ENCODE results near the gene HCFC1.
"Not testable (repeated sequence)": the region's sequence is repeated elsewhere in the genome, so short reads cannot be mapped to it uniquely, and the experiment has no call there.

Gene HCFC1

DNA sequence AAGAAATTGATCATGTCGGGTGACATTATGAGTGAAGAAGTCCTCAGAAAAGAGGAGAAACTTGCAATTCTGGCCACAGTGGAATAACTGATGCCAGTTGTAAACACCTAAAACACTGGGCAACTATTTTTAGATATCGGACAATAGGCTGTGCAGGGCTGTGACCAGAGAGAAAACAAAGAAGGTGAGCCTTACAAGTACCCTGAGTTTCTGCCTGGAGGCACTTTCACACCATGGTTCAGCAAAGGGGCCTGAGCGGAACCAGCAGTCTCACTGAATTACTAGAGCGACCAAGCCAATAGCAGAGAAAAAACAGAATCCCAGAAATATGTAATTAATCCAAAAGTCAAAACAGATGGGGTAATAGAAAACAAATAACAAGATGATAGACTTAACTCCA is 36.9 kb upstream of the HCFC1 start:
- DNase-seq (ENCODE audit: low spot score): no peak

DNA sequence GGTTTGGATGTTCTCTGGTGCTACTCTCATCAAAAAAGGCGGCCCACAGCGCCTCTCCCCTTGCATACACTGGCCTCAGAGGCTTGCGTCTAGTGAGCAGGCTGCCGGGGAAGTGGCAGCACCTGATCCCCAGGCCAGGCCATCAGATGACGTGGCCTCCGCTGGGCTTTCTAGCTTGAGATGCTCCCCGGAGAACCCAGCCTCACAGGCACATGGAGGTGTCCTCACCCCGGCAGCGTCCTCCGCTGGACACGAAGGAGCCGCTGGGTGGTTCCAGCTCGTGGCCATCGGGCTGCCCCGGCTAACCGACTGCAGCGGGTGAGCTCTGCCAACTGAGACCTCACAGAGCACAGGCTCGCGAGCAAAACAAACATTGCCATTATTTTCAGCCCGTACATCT is 35.3 kb upstream of the HCFC1 start:
- no peak for DNase-seq (ENCODE audit: low spot score)

DNA sequence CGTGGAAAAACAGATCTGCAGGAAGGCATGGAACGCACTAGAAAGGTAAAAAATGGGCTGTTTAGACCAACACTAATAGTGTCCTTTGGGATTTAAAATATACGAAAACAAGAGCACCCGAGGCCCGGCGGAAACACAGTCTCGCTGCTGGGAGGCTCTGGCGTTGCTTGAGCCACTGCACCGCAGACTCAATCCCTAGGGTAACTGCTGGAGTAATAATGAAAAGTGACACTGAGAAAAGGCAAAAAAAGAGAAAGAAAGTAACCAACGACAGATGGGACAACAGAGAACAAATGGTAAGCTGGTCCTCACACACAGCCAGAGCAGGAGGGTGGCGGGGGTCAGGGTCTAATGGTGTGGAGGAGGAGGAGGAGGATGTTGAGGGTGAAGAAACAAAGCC is 32.7 kb upstream of the HCFC1 start:
- DNase-seq (ENCODE audit: low spot score): no peak

DNA sequence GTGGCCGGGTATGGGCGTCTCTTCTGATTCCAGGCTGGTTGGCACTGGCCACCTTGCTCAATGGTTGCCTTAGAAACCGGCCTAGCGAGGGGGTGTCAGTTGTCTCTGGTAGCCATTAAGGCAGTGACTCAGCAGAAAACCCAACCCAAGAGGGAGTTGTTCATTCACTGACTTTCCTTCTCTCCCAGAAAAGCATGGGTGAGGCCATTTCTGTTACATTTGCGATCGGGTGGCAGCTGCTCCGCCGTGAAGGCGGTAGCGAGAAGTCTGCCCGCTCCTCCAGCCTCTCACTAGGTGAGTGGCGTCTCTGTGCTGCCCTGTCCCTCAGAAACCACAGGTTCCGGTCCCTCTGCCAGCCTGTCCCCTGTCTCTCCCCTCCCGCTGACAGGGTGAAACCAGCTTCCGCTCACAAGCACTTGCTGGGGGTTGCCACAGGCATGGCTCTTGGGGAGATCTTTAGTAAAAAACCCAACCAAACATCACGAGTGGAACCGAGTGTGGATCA is 30.6 kb upstream of the HCFC1 start:
- peak; percentile 61 for DNase-seq (ENCODE audit: low spot score)

DNA sequence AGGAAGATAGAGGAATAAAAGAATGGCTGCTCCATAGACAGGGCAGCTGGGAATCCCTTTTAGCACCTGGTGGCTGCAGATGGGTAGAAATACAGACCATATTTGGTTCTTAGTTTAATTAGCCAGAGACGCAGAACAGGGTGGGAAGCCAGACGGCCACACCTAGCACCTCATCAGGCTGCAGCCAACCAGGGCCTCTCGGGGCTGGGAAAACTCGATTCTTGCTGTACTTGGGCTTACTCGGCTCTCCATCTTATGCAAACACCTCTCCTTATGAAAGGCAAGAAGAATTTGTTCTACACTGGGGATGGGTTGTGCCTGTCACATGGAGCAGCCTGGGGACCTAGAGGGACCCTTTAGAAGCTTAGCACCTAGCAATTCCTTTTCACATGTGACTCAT is 28.4 kb upstream of the HCFC1 start:
- no peak for DNase-seq (ENCODE audit: low spot score)

DNA sequence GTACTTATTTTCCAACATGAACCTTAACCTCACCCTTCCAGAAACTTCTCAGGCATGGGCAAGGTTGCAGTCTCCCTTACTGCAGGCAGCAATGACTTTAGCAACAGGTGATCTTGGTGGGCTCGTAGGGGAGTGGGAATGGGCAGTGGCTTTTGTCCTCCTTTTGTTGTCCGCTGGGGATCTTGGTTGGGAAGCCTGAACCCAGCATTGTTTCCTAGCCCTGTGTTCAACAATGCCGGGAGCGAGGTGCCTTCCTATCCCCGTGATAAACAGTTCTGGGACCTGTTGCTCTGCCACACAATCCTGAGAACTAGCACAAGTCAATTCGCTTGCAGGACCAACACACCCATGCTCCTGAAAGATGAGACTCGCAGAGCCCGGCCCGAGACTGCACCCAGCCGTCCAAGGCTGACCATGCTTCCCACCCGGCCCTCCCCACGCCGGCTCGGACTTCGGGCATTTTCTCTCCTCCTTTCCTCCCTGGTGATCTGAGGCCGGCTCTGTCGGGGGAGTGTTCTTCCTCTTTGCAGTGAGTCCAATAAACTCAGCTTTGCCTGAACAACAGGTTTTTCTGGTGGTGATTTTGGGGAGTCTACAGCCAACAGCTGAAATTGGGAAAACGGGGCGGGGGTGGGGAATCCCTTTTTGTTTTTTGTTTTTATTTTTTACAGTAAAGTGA is 27.9 kb upstream of the HCFC1 start:
- DNase-seq (ENCODE audit: low spot score): no peak

DNA sequence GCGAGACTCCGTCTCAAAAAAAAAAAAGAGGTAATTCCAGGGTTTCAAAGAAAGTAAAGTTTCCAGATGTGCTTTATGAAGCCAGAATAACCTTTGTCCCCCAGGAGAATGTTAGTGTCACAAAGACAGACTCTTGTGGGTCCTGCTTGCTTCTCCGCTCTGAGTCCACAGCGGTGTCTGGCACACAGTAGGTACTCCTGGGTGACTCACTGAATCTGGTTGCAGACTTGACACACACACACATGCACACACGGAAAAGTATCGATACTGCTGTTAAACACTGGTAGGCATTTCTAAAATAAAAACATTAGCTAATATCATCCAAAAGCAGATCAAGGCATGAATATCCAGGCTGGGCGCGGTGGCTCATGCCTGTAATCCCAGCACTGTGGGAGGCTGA is 23.9 kb upstream of the HCFC1 start:
- no peak for DNase-seq (ENCODE audit: low spot score)

DNA sequence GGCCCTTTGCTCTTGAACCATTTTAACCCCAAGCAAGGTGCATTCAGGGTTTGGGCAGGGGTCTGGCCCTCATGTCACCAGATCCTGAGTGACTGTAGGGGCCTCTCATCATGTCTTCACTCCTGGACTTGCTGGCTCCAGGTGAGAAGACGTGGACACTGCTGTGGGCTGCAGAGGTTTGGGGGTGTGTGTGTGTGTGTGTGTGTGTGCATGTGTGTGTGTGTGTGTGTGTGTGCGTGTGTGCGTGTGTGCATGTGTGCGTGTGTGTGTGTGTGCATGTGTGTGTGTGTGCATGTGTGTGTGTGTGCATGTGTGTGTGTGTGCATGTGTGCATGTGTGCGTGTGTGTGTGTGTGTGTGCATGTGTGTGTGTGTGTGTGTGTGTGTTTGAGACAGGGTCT is 22.8 kb upstream of the HCFC1 start:
- DNase-seq (ENCODE audit: low spot score): not testable (repeated sequence)

DNA sequence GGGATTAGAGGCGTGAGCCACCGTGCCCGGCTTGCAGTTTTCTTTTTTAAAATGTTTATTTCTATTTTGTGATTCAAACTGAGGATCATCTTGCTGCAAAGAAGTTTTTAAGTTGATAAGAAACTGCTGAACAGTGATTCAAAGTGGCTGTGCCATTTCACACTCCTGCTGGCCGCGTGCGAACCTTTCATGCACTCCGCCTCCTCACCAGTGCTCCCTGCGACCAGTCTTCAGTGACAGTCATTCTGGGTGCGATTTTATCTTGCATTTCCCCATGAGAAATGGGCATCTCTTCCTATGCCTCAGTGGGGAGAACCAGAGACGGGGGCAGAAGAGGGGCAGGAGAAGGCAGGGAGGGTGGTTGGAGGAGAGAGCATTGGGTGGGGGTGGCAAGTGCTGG is 22.4 kb upstream of the HCFC1 start:
- DNase-seq (ENCODE audit: low spot score): no peak

DNA sequence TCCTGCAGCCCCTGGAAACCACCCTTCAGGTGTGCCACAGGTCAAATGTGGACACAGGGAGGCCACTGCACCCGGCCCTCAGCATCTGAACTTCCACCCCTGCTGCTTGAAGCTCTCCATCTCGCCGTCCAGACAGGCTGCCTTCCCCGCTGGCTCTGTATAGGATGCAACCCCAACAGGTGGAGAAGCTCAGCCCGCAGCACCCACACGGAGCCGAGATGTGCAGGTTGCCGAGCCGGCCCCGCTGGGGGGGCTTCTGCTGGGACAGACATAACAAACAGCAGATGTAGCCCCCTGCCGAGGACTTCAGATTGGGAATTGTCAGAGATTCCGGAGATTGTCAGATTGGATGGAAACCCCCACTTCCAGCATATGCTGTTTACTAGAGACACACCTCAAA is 21.5 kb upstream of the HCFC1 start:
- no peak for DNase-seq (ENCODE audit: low spot score)

DNA sequence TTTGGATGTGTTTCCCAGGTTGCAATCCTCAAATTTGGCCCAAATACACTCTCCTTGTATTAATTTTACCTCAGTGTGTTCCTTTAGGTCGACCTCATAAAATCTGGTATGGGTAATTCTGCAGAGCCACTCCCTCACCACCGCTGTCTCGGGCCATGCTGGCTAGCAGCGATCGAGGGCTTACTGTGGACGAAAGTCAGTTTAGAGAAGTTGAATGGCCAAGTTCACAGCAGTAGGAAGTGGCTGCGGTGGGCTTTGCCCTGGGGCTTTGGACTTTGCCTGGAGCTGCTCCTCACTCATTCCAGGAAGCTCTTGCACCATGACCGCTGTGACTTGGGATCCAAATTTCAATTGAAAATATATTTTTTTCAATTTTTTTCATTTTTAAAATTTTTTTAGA is 20.6 kb upstream of the HCFC1 start:
- DNase-seq (ENCODE audit: low spot score): no peak

DNA sequence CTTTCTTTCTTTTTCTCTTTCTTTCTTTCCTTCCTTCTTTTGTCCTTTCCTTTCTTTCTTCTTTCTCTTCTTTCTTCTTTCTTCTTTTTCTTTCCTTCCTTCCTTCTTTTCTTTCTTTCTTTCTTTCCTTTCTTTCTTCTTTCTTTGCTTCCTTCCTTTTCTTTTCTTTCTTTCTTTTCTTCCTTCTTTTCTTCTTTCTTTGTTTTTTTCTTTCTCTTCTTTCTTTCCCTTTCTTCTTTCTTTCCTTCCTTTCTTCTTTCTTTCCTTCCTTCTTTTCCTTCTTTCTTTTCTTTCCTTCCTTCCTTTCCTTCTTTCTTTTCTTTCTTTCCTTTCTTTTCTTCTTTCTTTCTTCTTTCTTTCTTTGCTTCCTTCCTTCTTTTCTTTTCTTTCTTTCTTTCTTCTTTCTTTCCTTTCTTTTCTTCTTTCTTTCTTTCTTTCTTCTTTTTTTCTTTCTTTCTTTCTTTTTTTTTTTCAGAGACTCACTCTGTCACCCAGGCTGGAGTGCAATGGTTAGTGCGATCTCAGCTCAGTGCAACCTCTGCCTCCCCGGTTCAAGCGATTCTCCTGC is 19.5 kb upstream of the HCFC1 start:
- no peak for DNase-seq (ENCODE audit: low spot score)

DNA sequence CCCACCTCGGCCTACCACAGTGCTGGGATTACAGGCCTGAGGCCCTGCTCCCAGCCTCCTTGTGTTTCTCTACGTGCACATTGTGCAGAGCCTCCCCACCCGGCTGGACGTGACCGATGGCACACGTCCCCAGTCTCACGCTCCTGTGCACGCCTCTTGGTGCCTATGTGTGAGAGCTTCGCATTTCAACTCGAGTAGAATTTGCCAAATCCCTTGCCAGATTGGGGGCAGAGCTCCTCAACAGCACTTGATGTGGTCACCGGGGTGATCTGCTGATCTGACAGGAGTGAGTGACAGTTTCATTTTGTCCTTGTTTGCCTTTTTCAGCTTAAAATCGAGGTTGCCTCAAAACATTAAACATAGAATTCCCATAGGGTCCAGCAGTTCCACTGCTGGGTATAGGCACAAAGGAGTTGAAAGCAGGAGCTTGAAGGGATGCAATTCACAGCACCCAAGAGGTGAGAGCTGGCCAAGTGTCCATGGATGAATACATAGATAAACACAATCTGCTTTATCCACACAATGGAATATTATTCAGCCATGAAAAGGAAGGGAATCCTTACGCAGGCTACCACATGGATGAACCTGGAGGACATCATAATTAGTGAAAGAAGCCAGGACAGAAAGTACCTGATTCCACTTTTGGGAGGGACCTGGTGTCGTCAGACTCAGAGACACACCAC is 18.5 kb upstream of the HCFC1 start:
- DNase-seq (ENCODE audit: low spot score): no peak

DNA sequence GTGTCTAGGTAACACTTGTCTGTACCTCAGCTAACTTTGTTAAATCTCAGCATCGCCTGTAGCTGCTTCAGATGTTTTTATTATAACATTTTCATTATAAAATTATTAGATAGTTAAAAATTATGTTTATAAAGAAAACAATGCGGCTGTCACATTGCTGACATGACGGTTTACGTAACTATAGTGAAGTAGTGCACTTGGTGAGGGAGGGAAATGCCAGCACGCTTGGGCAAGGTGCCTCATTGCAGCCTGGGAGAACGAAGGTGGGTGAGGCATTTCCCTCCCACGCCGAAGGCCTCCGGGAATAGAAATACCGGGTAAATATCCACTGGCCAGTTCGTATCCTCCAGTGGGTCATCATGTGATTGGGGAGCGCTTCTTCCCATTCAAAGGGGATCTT is 16.9 kb upstream of the HCFC1 start:
- no peak for DNase-seq (ENCODE audit: low spot score)

DNA sequence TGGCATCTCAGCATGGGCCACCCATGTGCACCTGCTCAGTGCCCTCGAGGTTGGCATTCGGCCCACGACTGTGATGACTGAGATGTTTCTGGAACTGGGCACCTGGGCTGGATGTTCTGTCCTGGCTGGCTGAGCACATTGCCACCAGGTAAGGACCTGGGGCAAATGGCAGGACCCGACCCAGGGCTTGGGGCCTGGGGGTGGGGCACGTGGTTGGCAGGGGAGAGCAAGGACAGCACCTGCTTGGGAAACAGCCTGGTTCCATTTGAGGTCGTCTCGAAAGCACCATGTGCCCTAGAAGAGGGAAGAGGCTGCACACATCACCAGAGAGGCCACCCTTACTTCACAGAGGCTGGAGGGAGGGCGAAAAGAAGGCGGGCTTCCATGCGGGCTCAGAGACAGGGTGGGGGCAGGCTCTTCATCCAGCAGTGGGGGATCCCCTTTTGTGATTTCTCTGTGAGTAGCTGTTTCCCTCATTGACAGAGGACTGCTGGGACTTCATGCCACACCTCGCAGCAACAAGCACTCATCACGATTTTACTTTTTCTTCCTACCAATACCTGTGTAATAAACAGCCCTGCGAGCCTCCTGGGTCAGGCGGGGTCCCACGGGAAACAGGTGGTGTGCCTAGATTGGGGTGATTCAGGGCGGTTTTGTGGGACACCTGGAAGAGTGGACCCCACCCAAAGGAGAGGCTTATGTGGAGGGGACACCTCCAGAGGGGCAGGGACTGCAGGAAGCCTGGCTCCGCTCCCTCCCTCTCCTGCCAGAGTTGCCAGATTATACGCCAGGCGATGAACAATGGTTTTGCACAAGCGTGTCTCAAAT is 12.9 kb upstream of the HCFC1 start:
- DNase-seq (ENCODE audit: low spot score): no peak

DNA sequence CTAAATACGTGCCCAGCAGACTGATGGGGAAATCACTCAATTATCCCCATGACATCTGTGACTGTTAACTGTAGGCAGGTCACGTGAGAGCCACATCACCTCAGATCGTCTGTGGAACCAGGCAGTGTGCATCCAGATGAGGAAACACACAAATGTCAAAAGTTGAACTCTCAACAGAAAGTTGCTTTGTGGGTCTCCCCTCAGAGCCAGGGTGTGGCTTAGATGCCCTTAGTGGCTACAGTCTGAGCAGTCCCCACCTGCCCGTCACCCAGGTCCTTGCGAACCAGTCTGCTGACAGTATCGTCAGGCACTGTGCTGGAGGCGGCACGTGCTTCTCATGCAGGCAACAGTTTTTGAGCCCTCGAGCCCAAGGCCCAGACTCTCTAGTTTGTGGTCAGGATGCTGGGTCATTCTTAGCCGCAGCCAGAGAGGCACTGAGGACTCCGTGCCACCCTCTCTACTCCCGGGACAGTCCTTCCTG is 11.7 kb upstream of the HCFC1 start:
- no peak for DNase-seq (ENCODE audit: low spot score)

DNA sequence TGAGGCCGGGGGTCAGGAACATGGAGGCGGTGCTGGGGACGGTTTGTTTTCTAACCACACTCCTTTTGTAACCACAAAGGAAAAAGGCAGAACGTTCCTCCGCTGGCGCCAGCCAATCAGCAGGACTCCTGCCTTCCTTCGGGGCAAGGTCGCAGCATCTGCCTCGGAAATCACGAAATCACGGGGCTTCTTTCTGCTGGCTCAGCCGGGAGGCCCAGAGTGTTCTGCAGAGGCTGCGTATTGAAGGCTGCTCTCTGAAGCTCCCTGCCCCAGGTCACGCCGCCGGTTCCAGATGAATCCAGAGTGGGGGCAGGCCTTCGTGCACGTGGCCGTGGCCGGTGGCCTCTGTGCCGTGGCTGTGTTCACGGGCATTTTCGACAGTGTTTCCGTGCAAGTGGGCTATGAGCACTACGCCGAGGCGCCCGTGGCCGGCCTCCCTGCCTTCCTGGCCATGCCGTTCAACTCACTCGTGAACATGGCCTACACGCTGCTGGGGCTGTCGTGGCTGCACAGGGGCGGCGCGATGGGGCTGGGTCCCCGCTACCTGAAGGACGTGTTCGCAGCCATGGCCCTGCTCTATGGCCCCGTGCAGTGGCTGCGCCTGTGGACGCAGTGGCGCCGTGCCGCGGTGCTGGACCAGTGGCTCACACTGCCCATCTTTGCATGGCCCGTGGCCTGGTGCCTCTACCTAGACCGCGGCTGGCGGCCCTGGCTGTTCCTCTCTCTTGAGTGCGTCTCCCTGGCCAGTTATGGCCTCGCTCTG is 10.3 kb upstream of the HCFC1 start:
- DNase-seq (ENCODE audit: low spot score): peak; percentile 62

DNA sequence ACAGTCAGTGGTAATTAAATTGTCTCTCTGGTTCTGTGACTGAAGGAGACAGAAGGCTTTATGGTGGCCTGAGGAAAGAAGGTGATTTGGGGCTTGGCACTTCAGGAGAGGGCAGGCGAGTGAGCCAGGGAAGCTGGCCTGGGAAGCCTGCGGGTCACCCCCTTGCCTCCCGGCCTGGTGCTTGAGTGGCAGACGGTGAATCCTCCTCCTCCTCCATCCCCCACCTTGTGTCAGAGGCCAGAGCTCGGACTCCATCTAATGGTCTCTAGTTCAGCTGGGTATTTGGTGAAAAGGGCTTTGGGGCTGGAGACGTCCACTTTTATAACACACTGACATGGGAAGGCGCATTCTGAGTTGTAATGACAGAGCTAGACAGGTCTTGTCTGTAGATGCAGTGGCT is 9.6 kb upstream of the HCFC1 start:
- no peak for DNase-seq (ENCODE audit: low spot score)

DNA sequence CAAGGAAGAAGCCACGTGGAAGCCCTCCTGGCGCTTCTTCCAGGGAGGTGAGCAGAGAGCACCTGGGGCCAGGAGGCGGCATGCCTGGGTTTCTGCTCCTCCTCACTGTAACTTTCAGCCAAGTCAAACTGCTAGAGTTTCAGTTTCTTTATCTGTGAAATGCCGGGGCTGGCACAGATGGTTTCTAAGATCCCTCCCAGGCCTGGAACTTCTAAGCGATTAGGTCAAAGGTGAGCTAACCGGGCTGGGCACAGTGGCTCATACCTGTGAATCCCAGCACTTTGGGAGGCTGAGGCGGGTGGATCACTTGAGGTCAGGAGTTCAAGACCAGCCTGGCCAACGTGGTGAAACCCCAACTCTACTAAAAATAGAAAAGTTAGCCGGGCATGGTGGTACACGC is 8.8 kb upstream of the HCFC1 start:
- DNase-seq (ENCODE audit: low spot score): not testable (repeated sequence)

DNA sequence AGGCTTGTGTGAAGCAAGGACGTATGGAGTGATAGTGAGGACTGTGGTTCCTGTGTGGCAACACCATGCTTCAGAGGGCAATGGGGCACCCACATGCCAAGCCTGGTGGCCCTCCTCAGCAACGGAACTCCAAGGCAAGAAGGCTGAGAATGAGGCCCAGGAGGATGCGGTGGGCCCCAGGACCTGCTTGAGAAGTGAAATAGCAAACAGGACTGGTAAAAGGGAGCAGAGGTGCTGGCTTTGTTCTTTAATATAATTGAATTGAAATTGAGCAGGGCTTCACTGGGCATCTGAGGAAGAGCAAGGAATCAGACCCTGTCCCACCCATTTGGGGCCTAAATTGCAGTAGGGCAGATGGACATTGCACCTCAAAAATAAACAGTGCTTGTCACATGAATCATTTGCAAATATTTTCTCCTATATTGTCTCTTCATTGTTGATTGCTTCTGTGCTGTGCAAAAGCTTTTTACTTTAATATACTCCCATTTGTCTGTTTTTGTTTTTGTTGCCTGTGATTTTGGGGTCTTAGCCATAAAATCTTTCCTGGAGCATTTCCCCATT is 3.2 kb upstream of the HCFC1 start:
- no peak for DNase-seq (ENCODE audit: low spot score)

DNA sequence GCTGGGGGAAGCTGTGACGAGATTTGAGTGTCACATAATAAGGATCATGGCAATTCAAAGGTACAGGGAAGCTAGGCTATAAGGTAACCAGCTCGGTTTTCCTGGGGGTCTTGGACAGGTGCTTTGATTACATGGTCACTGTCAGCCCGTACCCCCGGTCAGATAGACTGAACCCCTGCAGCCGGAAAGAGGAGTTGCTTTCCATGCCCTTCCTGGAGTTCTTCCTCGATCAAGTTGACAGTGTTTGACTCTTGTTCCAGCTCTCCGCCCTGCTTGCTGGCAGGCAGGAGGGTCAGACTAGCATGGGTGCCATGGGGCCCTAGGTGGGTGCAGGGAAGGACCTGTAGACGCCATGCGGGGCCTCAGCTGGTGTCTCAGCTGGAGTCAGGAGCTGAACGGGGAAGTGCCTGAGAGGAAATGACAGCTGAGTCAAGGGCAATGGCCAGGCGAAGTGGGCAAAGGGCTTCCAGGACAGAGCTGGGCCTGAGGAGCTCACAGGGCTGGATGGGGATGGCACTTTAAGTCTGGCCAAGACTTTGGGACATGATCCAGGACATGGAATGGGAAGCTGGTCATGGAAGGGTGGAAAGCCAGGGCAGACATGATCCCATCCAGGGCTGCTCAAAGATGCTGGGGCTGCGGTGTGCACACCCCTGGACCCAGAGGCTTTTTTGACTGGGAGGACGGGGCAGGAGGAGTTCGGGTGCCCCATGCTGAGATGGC is 2.5 kb upstream of the HCFC1 start:
- DNase-seq (ENCODE audit: low spot score): no peak
